WTC11 (cell line): Measurements from ENCODE around the gene PRICKLE1. TPM values are rescaled to one million over a fixed set of nuclear protein-coding genes. Genes with fewer than 3 reads are reported as not detected.
A peak's percentile ranks its signal among the peaks of the same experiment; 100 is the strongest.

ENCODE experiments used
- ATAC-seq: fragments of 200-7000 bp; cut with Tn5 transposase; 2 replicates; pipeline ENCODE4 v1.10.0; 2021; ENCODE audit warnings: mild to moderate bottlenecking, moderate library complexity
- CTCF ChIA-PET: fragments of 300-600 bp; sonication (Branson Sonifier 250); formaldehyde crosslinking; loops from one replicate; lab custom pipeline; 2021; ENCODE audit warnings: antibody characterized with exemption; lab: Charles Lee
- POLR2A ChIA-PET: fragments of 350-600 bp; sonication (Branson Sonifier 250); formaldehyde crosslinking; loops from one replicate; lab custom pipeline; 2021; ENCODE audit warnings: antibody characterized with exemption; lab: Charles Lee
- DNase-seq: peaks from one replicate; pipeline ENCODE4 v3.0.0; 2021; ENCODE audit warnings: low spot score
- H3K27ac Mint-ChIP-seq: 2 replicates; pipeline ENCODE4 v1.8.0; 2021; ENCODE audit warnings: mixed read lengths
- H3K27me3 Mint-ChIP-seq: 2 replicates; pipeline ENCODE4 v1.8.0; 2021; ENCODE audit warnings: low read depth, mild to moderate bottlenecking, moderate library complexity, mixed read lengths
- H3K36me3 Mint-ChIP-seq: 2 replicates; pipeline ENCODE4 v1.8.0; 2021; ENCODE audit warnings: mixed read lengths
- H3K4me1 Mint-ChIP-seq: 2 replicates; pipeline ENCODE4 v1.8.0; 2022; ENCODE audit warnings: mixed read lengths
- H3K4me3 Mint-ChIP-seq: 2 replicates; pipeline ENCODE4 v1.8.0; 2021; ENCODE audit warnings: mild to moderate bottlenecking, moderate library complexity, mixed read lengths
- H3K9me3 Mint-ChIP-seq: 2 replicates; pipeline ENCODE4 v1.8.0; 2021; ENCODE audit warnings: mixed read lengths
- CTCF ChIP-seq: fragments of 200-600 bp; IDR thresholded peaks from 2 replicates; pipeline ENCODE4 v1.8.0; 2022; ENCODE audit warnings: antibody characterized with exemption
- E2F4 ChIP-seq: sonication (generic); formaldehyde crosslinking; IDR thresholded peaks from 2 replicates; pipeline ENCODE4 v1.8.1; 2022; ENCODE audit warnings: low read depth, mild to moderate bottlenecking, moderate library complexity, missing genetic modification reagents, borderline replicate concordance
- FOXK1 ChIP-seq: sonication (generic); formaldehyde crosslinking; IDR thresholded peaks from 2 replicates; pipeline ENCODE4 v1.8.0; 2022; ENCODE audit warnings: mild to moderate bottlenecking, moderate library complexity, missing genetic modification reagents
- GRHL2 ChIP-seq: fragments of 250-450 bp; sonication (Bioruptor Pico); IDR thresholded peaks from 2 replicates; pipeline ENCODE4 v1.8.0; 2022; ENCODE audit warnings: mild to moderate bottlenecking, moderate library complexity; ENCODE audit not compliant: insufficient replicate concordance, severe bottlenecking
- MXD4 ChIP-seq: fragments of 250-450 bp; sonication (Bioruptor Pico); IDR thresholded peaks from 2 replicates; pipeline ENCODE4 v1.8.0; 2021; ENCODE audit warnings: mild to moderate bottlenecking, moderate library complexity, borderline replicate concordance
- MYBL2 ChIP-seq: sonication (generic); formaldehyde crosslinking; IDR thresholded peaks from 2 replicates; pipeline ENCODE4 v1.8.1; 2023; ENCODE audit warnings: mild to moderate bottlenecking, moderate library complexity, missing genetic modification reagents
- NFATC4 ChIP-seq: fragments of 250-450 bp; sonication (Bioruptor Pico); IDR thresholded peaks from 2 replicates; pipeline ENCODE4 v1.9.0; 2021; ENCODE audit warnings: mild to moderate bottlenecking
- NFYB ChIP-seq: sonication (generic); formaldehyde crosslinking; conservative IDR thresholded peaks from 2 replicates; pipeline ENCODE4 v1.8.0; 2022; ENCODE audit warnings: low read depth, missing genetic modification reagents
- NR1H2 ChIP-seq: sonication (generic); formaldehyde crosslinking; IDR thresholded peaks from 2 replicates; pipeline ENCODE4 v1.9.0; 2021; ENCODE audit warnings: mild to moderate bottlenecking, moderate library complexity, missing genetic modification reagents
- OVOL2 ChIP-seq: fragments of 250-450 bp; sonication (Bioruptor Pico); IDR thresholded peaks from 2 replicates; pipeline ENCODE4 v1.9.0; 2021; ENCODE audit warnings: mild to moderate bottlenecking, borderline replicate concordance
- PRRX2 ChIP-seq: fragments of 250-450 bp; sonication (Bioruptor Pico); IDR thresholded peaks from 2 replicates; pipeline ENCODE4 v1.8.0; 2021; ENCODE audit warnings: mild to moderate bottlenecking
- TEAD1 ChIP-seq: sonication (generic); formaldehyde crosslinking; IDR thresholded peaks from 2 replicates; pipeline ENCODE4 v1.8.0; 2022; ENCODE audit warnings: mild to moderate bottlenecking, missing genetic modification reagents
- ZNF532 ChIP-seq: fragments of 250-450 bp; sonication (Bioruptor Pico); IDR thresholded peaks from 2 replicates; pipeline ENCODE4 v1.9.0; 2021; ENCODE audit warnings: mild to moderate bottlenecking, borderline replicate concordance
- total RNA-seq: library from RNA; stranded (reverse); gene quantifications from 3 replicates; pipeline ENCODE4 v1.2.3, GENCODE V29; 2021
- TF ChIP-seq, protein P1 (sequence below): sonication (generic); formaldehyde crosslinking; IDR thresholded peaks from 2 replicates; pipeline ENCODE4 v1.8.1; 2022; ENCODE audit warnings: mild to moderate bottlenecking, missing genetic modification reagents, moderate library complexity, borderline replicate concordance
- TF ChIP-seq, protein P2 (sequence below): sonication (generic); formaldehyde crosslinking; IDR thresholded peaks from 2 replicates; pipeline ENCODE4 v1.8.1; 2023; ENCODE audit warnings: mild to moderate bottlenecking, missing genetic modification reagents, moderate library complexity
- TF ChIP-seq, protein P3 (sequence below): sonication (generic); formaldehyde crosslinking; IDR thresholded peaks from 2 replicates; pipeline ENCODE4 v1.8.1; 2023; ENCODE audit warnings: mild to moderate bottlenecking, moderate library complexity, missing genetic modification reagents

The PRICKLE1 gene
- total RNA-seq, 1 experiment from 2014 or later = 11.7 TPM

GRCh38 chr12:42482041-42482747, 107.4 kb downstream of the PRICKLE1 start:
- Mint-ChIP-seq H3K9me3 (no peaks in the 10 kb centered on the region), H3K36me3 (no peaks in the 10 kb centered on the region), H3K4me3 (peak overlapping the region; percentile 80), H3K4me1 (peaks cover 72% of the 10 kb centered on the region), H3K27me3 (peaks cover 46% of the 10 kb centered on the region), H3K27ac (no peak overlapping the region)
- POLR2A ChIA-PET = no interaction called here
- ATAC-seq = no peak
- no peak for DNase-seq
- CTCF ChIA-PET = interaction anchor here (0.5 to 5.2 kb wide), 29 partner anchors 9 to 856 kb away, joined by 3 to 75 read pairs (median 5); partner anchors contain the start of genes PPHLN1 and ZCRB1
- TF ChIP-seq NR1H2 (CRISPR knock-in tag) (no peak), GRHL2 (CRISPR knock-in tag) (no peak), FOXK1 (CRISPR knock-in tag) (no peak), OVOL2 (CRISPR knock-in tag) (no peak), MYBL2 (CRISPR knock-in tag) (no peak), E2F4 (CRISPR knock-in tag) (no peak), NFATC4 (CRISPR knock-in tag) (no peak), PRRX2 (CRISPR knock-in tag) (no peak), NFYB (CRISPR knock-in tag) (no peak), CTCF (no peak), TEAD1 (CRISPR knock-in tag) (no peak), ZNF532 (CRISPR knock-in tag) (no peak), MXD4 (no peak)
- TF ChIP-seq, protein P1, sequence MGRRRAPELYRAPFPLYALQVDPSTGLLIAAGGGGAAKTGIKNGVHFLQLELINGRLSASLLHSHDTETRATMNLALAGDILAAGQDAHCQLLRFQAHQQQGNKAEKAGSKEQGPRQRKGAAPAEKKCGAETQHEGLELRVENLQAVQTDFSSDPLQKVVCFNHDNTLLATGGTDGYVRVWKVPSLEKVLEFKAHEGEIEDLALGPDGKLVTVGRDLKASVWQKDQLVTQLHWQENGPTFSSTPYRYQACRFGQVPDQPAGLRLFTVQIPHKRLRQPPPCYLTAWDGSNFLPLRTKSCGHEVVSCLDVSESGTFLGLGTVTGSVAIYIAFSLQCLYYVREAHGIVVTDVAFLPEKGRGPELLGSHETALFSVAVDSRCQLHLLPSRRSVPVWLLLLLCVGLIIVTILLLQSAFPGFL (CRISPR knock-in tag) = no peak
- TF ChIP-seq, protein P2, sequence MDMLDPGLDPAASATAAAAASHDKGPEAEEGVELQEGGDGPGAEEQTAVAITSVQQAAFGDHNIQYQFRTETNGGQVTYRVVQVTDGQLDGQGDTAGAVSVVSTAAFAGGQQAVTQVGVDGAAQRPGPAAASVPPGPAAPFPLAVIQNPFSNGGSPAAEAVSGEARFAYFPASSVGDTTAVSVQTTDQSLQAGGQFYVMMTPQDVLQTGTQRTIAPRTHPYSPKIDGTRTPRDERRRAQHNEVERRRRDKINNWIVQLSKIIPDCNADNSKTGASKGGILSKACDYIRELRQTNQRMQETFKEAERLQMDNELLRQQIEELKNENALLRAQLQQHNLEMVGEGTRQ = no peak
- TF ChIP-seq, protein P3, sequence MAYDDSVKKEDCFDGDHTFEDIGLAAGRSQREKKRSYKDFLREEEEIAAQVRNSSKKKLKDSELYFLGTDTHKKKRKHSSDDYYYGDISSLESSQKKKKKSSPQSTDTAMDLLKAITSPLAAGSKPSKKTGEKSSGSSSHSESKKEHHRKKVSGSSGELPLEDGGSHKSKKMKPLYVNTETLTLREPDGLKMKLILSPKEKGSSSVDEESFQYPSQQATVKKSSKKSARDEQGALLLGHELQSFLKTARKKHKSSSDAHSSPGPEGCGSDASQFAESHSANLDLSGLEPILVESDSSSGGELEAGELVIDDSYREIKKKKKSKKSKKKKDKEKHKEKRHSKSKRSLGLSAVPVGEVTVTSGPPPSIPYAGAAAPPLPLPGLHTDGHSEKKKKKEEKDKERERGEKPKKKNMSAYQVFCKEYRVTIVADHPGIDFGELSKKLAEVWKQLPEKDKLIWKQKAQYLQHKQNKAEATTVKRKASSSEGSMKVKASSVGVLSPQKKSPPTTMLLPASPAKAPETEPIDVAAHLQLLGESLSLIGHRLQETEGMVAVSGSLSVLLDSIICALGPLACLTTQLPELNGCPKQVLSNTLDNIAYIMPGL (CRISPR knock-in tag) = no peak
